ENCODE measurements around the gene ZNF324. TPM values are rescaled to one million over a fixed set of nuclear protein-coding genes. Genes with fewer than 3 reads are reported as not detected.
A peak's percentile ranks its signal among the peaks of the same experiment; 100 is the strongest.

The ZNF324 gene
- total and polyA plus RNA-seq, 3 donors from 2014 or later = 7.8 to 24.8 (median 23.2) TPM

- WGBS, 2 donors = 85 to 98% methylated on average over 2 of the region's 2 CpGs
- H3K4me1 ChIP-seq = peaks cover 20% of the 10 kb centered on the region
- no peaks in the 10 kb centered on the region for H3K27me3 ChIP-seq
- H3K27ac ChIP-seq = no peak overlapping the region
- H3K9me3 ChIP-seq = no peaks in the 10 kb centered on the region
- intact Hi-C loops (cut with DNase I; ENCODE audit: low total_unique reads) = no loop called here
- no peak for DNase-seq
- no peak for TF ChIP-seq POLR2A (IDR thresholded peaks at IDR 0.05)
- TF ChIP-seq, protein P1, sequence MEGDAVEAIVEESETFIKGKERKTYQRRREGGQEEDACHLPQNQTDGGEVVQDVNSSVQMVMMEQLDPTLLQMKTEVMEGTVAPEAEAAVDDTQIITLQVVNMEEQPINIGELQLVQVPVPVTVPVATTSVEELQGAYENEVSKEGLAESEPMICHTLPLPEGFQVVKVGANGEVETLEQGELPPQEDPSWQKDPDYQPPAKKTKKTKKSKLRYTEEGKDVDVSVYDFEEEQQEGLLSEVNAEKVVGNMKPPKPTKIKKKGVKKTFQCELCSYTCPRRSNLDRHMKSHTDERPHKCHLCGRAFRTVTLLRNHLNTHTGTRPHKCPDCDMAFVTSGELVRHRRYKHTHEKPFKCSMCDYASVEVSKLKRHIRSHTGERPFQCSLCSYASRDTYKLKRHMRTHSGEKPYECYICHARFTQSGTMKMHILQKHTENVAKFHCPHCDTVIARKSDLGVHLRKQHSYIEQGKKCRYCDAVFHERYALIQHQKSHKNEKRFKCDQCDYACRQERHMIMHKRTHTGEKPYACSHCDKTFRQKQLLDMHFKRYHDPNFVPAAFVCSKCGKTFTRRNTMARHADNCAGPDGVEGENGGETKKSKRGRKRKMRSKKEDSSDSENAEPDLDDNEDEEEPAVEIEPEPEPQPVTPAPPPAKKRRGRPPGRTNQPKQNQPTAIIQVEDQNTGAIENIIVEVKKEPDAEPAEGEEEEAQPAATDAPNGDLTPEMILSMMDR (IDR thresholded peaks at IDR 0.05) = no peak
- H3K4me3 ChIP-seq = no peak overlapping the region
- H3K36me3 ChIP-seq (ENCODE audit: low read depth, missing control alignments) = no peaks in the 10 kb centered on the region
Measured at GRCh38 chr19:58515259-58515658, 48.4 kb downstream of the ZNF324 start.

DNA sequence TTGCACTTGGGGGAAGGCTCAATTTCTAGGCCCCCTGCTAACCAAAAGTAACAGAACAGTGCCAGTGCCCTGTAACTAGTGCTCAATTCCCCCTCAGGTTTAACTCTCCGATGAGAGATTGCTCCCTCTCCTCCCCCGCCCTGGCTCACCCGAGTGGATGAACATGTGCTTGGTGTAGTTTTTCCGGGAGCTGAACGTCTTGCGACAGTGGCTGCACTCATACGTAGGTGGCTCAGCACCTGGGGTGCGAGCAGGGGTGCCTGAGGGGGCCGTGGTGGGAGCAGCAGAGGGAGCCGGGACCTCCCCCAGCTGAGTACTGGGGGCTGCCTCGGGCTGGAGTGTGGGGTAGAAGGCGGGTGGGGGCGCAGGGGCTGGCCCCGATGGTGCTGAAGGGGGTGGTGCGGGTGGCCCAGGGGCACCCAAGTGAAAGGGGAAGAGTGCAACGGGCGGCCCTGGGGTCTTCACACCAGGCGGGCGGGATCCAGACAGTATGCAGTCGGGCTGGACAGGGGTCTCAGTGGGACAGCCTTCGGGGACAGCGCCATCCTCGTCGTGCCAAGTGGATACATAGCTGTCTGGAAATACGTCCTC, 49.5 kb downstream of the ZNF324 start:
- peaks cover 24% of the 10 kb centered on the region for H3K4me1 ChIP-seq
- H3K36me3 ChIP-seq (ENCODE audit: low read depth, missing control alignments) = no peaks in the 10 kb centered on the region
- no peaks in the 10 kb centered on the region for H3K9me3 ChIP-seq
- intact Hi-C loops (cut with DNase I; ENCODE audit: low total_unique reads) = no loop called here
- 85 to 88% methylated on average over 16 to 25 of the region's 25 CpGs for WGBS, 2 donors
- no peak for DNase-seq
- H3K27ac ChIP-seq = no peak overlapping the region
- H3K27me3 ChIP-seq = no peaks in the 10 kb centered on the region
- no peak overlapping the region for H3K4me3 ChIP-seq
- TF ChIP-seq, protein P1 (IDR thresholded peaks at IDR 0.05) = no peak
- no peak for TF ChIP-seq POLR2A (IDR thresholded peaks at IDR 0.05)

DNA sequence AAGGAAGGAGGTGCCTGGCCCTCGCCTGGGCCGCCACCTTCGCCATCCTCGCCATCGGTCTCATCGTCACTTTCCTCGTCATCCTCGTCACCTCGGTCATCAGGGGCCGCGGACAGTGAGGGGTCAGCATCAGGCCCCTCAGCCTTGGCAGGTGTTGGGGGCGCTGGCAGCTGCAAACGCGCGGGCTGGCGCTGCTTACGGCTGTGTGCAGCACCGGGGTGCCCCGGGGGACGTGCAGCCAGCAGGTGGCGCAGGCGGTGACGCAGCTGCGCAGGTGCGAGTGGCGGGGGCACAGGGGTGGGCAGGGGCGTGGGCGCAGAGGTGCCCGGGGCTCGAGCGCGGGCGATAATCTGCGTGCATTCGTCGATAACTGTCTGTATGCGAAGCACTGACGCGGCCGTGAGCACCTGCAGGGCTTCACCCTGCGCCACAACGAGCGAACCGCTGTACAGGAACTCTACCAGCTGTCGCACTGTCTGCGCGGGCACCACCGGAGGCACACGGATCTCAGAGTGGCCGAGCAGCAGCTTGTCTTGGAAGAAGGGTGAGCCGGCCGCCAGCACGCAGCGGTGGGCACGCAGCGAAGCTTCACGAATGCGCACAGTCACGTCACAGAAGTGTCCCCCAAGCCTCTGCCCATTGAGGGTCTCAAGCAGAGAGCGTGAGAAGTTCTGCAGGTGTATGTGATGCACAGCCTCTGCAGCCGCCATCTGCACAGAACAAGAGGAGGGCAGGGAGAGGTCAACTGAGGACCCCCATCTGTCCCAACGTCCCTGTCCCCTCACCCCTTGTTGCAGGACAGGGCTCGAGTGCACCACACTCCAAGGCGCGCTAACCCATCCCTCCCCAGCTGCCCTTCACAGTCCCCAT, 50.3 kb downstream of the ZNF324 start:
- Histone ChIP-seq H3K4me1 (peaks cover 19% of the 10 kb centered on the region), H3K9me3 (no peaks in the 10 kb centered on the region), H3K4me3 (no peak overlapping the region), H3K36me3 (ENCODE audit: low read depth, missing control alignments) (no peaks in the 10 kb centered on the region), H3K27me3 (no peaks in the 10 kb centered on the region), H3K27ac (no peak overlapping the region)
- intact Hi-C loops (cut with DNase I; ENCODE audit: low total_unique reads) = no loop called here
- DNase-seq = no peak
- 89 to 95% methylated on average over 25 to 65 of the region's 65 CpGs for WGBS, 2 donors
- TF ChIP-seq, protein P1 (IDR thresholded peaks at IDR 0.05) = no peak
- TF ChIP-seq POLR2A (IDR thresholded peaks at IDR 0.05) = no peak

GRCh38 chr19:58518256-58519086, 51.6 kb downstream of the ZNF324 start:
- peak overlapping the region; percentile 81 to 94 for H3K4me3 ChIP-seq
- H3K4me1 ChIP-seq = peaks cover 19% of the 10 kb centered on the region
- no peaks in the 10 kb centered on the region for H3K36me3 ChIP-seq (ENCODE audit: low read depth, missing control alignments)
- 5 to 11% methylated on average over 16 to 22 of the region's 22 CpGs for WGBS, 2 donors
- intact Hi-C loops (cut with DNase I; ENCODE audit: low total_unique reads) = no loop called here
- H3K27ac ChIP-seq = peak overlapping the region; percentile 94 to 97
- no peaks in the 10 kb centered on the region for H3K9me3 ChIP-seq
- TF ChIP-seq POLR2A (IDR thresholded peaks at IDR 0.05) = no peak
- TF ChIP-seq, protein P1 (IDR thresholded peaks at IDR 0.05) = peak in 2 of 3 experiments; percentile 20 to 50
- no peak for DNase-seq
- no peaks in the 10 kb centered on the region for H3K27me3 ChIP-seq
